GM23338 (cell line): ENCODE results near the gene CKM.

ENCODE experiments used
- CREB1 ChIP-seq: fragments of 250-450 bp; sonication (Bioruptor Pico); IDR thresholded peaks from 2 replicates; pipeline ENCODE4 v1.5.0; 2020; ENCODE audit warnings: low read depth, mild to moderate bottlenecking, moderate library complexity
- CTCF ChIP-seq, 2 experiments: fragments of 200-600 bp in 1 of 2; sonication (generic) in 1 of 2; conservative IDR thresholded peaks; 2 replicates each; pipeline versions ENCODE4 v1.5.1 to v1.6.1; 2016 to 2017; ENCODE audit warnings: antibody characterized with exemption in 2 of 2, low read depth in 2 of 2, mild to moderate bottlenecking in 2 of 2, moderate library complexity in 1 of 2
- EZH2 ChIP-seq: fragments of 200-600 bp; sonication (generic); IDR thresholded peaks from one replicate; pipeline ENCODE4 v1.8.0; 2017; ENCODE audit warnings: antibody characterized with exemption, mild to moderate bottlenecking, low read depth; ENCODE audit not compliant: unreplicated experiment
- EZH2phosphoT487 ChIP-seq: fragments of 200-600 bp; sonication (generic); IDR thresholded peaks from one replicate; pipeline ENCODE4 v1.8.1; 2018; ENCODE audit warnings: antibody characterized with exemption; ENCODE audit not compliant: unreplicated experiment
- JUNB ChIP-seq: IDR thresholded peaks from one replicate; pipeline ENCODE4 v1.6.1; 2016; ENCODE audit warnings: antibody characterized with exemption; ENCODE audit not compliant: unreplicated experiment
- NANOG ChIP-seq: IDR thresholded peaks from 2 replicates; pipeline ENCODE4 v1.6.1; 2016; ENCODE audit warnings: antibody characterized with exemption, borderline replicate concordance
- POLR2AphosphoS5 ChIP-seq: IDR thresholded peaks from 2 replicates; pipeline ENCODE4 v1.6.1; 2016; ENCODE audit warnings: antibody characterized with exemption, low read depth
- REST ChIP-seq: IDR thresholded peaks from one replicate; pipeline ENCODE4 v1.6.1; 2018; ENCODE audit warnings: antibody characterized with exemption; ENCODE audit not compliant: unreplicated experiment
- STAT1 ChIP-seq: IDR thresholded peaks from one replicate; pipeline ENCODE4 v1.6.1; 2016; ENCODE audit warnings: antibody characterized with exemption; ENCODE audit not compliant: unreplicated experiment
- ZNF331 ChIP-seq: fragments of 250-450 bp; sonication (Bioruptor Pico); IDR thresholded peaks from 2 replicates; pipeline ENCODE4 v1.5.0; 2020; ENCODE audit warnings: low read depth, mild to moderate bottlenecking, moderate library complexity
- TF ChIP-seq, protein P1 (sequence below): IDR thresholded peaks from 2 replicates; pipeline ENCODE4 v1.6.1; 2016; ENCODE audit warnings: antibody characterized with exemption

DNA sequence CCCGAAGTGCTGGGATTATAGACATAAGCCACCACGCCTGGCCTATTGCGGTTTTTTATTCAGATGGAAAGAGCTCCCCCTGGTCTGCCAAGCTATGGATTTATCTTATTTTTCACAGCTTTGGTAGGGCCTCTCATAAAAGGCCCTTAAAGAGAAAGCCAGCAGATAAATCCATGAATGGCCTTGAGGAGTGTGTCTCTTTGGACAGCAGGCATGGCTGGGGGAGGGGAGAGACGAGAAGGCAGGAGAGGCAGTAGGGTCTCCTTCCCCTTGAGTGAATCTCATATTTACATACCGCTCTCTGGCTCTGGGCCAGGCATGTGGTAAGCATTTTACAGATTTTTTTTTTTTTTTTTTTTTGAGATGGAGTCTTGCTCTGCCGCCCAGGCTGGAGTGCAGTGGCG is 46.4 kb downstream of the CKM start:
- no peak for TF ChIP-seq CTCF (conservative IDR thresholded peaks at IDR 0.05; ENCODE audit: low read depth in 2 of 2)
- TF ChIP-seq NANOG: no peak
- TF ChIP-seq EZH2: no peak
- no peak for TF ChIP-seq POLR2AphosphoS5
- no peak for TF ChIP-seq EZH2phosphoT487
- no peak for TF ChIP-seq ZNF331 (CRISPR knock-in tag)
- TF ChIP-seq JUNB: no peak
- TF ChIP-seq, protein P1, sequence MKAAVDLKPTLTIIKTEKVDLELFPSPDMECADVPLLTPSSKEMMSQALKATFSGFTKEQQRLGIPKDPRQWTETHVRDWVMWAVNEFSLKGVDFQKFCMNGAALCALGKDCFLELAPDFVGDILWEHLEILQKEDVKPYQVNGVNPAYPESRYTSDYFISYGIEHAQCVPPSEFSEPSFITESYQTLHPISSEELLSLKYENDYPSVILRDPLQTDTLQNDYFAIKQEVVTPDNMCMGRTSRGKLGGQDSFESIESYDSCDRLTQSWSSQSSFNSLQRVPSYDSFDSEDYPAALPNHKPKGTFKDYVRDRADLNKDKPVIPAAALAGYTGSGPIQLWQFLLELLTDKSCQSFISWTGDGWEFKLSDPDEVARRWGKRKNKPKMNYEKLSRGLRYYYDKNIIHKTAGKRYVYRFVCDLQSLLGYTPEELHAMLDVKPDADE: no peak
- TF ChIP-seq CREB1 (CRISPR knock-in tag): no peak
- no peak for TF ChIP-seq STAT1
- TF ChIP-seq REST: no peak
